ENCODE measurements around the gene PDE4C. TPM values are rescaled to one million over a fixed set of nuclear protein-coding genes. Genes with fewer than 3 reads are reported as not detected.

PDE4C gene
- total RNA-seq, 1 experiment from 2014 or later = 0.36 TPM

DNA sequence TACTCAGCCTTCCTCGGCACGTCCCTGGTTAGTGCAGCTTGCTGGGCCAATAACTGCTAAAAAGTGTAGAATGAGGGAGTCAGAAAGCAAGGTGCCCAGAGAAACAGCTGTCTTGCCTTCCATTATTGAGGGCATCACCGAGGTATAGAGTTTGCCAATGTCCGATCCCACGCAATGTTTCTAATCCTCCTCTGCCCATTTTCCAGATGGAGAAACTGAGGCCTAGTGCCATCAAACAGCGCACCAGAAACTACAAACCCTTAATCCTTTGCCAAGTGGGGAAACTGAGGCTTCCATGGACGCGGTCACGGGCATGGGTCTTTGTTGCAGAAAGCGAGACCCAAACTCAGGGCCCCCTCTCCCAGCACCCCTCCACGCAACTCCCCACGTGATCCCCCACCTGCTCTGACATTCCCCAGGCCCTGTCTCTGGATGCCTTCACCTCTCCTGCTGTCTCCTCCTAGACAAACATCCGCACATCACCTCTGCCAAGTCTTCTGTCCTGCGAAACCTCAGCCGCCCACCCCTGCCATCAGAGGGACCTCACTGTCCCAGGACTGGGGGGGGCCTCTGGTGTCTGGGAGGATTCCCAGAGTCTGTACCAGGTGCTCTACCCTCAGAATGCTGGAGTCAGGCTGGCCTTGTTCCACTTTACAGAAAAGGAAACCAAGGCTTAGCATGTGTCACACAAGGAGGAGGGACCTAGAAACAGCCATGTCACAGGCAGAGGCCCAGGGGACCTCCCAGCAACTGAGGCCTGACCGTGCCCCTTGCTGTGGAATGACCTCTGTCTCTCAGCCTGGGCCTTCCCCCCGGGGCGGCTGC, 930 bp upstream of the PDE4C start:
- Histone ChIP-seq H3K9me3 (no peaks in the 10 kb centered on the region), H3K4me3 (ENCODE audit: low read depth, low read length) (no peak overlapping the region), H3K36me3 (ENCODE audit: control insufficient read depth, insufficient read depth, low read length) (no peaks in the 10 kb centered on the region), H3K4me1 (0 out of 2 replicates have a peak, but pooled peaks cover 5% of the 10 kb centered on the region), H3K27me3 (replicated peaks; ENCODE audit: control insufficient read depth, insufficient read depth, low read length) (no peaks in the 10 kb centered on the region)
- H3K4me1 Mint-ChIP-seq (ENCODE audit: low read depth, unreplicated experiment) = peaks cover 6% of the 10 kb centered on the region
- intact Hi-C loops (cut with micrococcal nuclease; ENCODE audit: unreplicated experiment) = no loop called here
- no TSS peak for BruUV-seq (replicated peaks)
- TF ChIP-seq, protein P1, sequence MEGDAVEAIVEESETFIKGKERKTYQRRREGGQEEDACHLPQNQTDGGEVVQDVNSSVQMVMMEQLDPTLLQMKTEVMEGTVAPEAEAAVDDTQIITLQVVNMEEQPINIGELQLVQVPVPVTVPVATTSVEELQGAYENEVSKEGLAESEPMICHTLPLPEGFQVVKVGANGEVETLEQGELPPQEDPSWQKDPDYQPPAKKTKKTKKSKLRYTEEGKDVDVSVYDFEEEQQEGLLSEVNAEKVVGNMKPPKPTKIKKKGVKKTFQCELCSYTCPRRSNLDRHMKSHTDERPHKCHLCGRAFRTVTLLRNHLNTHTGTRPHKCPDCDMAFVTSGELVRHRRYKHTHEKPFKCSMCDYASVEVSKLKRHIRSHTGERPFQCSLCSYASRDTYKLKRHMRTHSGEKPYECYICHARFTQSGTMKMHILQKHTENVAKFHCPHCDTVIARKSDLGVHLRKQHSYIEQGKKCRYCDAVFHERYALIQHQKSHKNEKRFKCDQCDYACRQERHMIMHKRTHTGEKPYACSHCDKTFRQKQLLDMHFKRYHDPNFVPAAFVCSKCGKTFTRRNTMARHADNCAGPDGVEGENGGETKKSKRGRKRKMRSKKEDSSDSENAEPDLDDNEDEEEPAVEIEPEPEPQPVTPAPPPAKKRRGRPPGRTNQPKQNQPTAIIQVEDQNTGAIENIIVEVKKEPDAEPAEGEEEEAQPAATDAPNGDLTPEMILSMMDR (IDR thresholded peaks at IDR 0.05; ENCODE audit: insufficient read depth in 1 of 2, low read depth in 1 of 2, low read length in 1 of 2, severe bottlenecking in 1 of 2, unreplicated experiment in 1 of 2) = no peak
- no peaks in the 10 kb centered on the region for H3K27me3 Mint-ChIP-seq (ENCODE audit: insufficient read depth, unreplicated experiment)
- H3K4me3 Mint-ChIP-seq (ENCODE audit: unreplicated experiment) = no peak overlapping the region
- no peaks in the 10 kb centered on the region for H3K9me3 Mint-ChIP-seq (ENCODE audit: unreplicated experiment)
- peaks cover 16% of the 10 kb centered on the region for H3K36me3 Mint-ChIP-seq (ENCODE audit: insufficient read depth, unreplicated experiment)
- no peak overlapping the region for H3K27ac Mint-ChIP-seq (ENCODE audit: unreplicated experiment)
- POLR2A ChIA-PET = no interaction called here
- CTCF ChIA-PET = no interaction called here
- no peak for DNase-seq

DNA sequence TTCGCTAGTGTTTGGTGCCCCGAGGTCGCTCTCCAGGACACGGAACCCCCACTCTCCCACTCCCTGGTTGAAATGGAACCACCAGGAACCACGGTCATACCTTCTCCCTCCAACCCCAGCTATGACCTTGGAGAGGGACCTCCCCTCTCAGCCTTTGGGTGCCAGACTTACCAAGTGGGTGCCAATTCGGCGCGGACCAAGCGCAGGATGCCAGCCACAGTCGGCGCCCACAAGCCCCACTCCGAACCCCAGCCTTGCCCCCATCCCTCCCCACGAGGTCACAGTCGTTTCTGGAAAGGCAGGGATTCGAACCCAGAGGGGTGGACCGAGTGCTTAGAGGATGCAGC, 910 bp downstream of the PDE4C start:
- no peaks in the 10 kb centered on the region for H3K27me3 ChIP-seq (replicated peaks; ENCODE audit: control insufficient read depth, insufficient read depth, low read length)
- no peak for DNase-seq
- no peaks in the 10 kb centered on the region for H3K9me3 Mint-ChIP-seq (ENCODE audit: unreplicated experiment)
- intact Hi-C loops (cut with micrococcal nuclease; ENCODE audit: unreplicated experiment) = loop anchor here (2.0 kb wide), 1 partner anchor 21 kb away; the partner anchor contains the start of gene RAB3A
- H3K27me3 Mint-ChIP-seq (ENCODE audit: insufficient read depth, unreplicated experiment) = no peaks in the 10 kb centered on the region
- POLR2A ChIA-PET = no interaction called here
- CTCF ChIA-PET = interaction anchor here (2.3 kb wide), 1 partner anchor 17 kb away, joined by 18 read pairs; no protein-coding TSS in a partner anchor
- H3K27ac Mint-ChIP-seq (ENCODE audit: unreplicated experiment) = no peak overlapping the region
- peaks cover 10% of the 10 kb centered on the region for H3K4me1 Mint-ChIP-seq (ENCODE audit: low read depth, unreplicated experiment)
- H3K4me3 ChIP-seq (ENCODE audit: low read depth, low read length) = peak overlapping the region; percentile 43
- 0 out of 2 replicates have a peak, but pooled peaks cover 5% of the 10 kb centered on the region for H3K4me1 ChIP-seq
- peaks cover 20% of the 10 kb centered on the region for H3K36me3 Mint-ChIP-seq (ENCODE audit: insufficient read depth, unreplicated experiment)
- H3K36me3 ChIP-seq (ENCODE audit: control insufficient read depth, insufficient read depth, low read length) = no peaks in the 10 kb centered on the region
- H3K9me3 ChIP-seq = no peaks in the 10 kb centered on the region
- TF ChIP-seq, protein P1 (IDR thresholded peaks at IDR 0.05; ENCODE audit: insufficient read depth in 1 of 2, low read depth in 1 of 2, low read length in 1 of 2, severe bottlenecking in 1 of 2, unreplicated experiment in 1 of 2) = no peak
- no TSS peak for BruUV-seq (replicated peaks)
- H3K4me3 Mint-ChIP-seq (ENCODE audit: unreplicated experiment) = peak overlapping the region; percentile 95

DNA sequence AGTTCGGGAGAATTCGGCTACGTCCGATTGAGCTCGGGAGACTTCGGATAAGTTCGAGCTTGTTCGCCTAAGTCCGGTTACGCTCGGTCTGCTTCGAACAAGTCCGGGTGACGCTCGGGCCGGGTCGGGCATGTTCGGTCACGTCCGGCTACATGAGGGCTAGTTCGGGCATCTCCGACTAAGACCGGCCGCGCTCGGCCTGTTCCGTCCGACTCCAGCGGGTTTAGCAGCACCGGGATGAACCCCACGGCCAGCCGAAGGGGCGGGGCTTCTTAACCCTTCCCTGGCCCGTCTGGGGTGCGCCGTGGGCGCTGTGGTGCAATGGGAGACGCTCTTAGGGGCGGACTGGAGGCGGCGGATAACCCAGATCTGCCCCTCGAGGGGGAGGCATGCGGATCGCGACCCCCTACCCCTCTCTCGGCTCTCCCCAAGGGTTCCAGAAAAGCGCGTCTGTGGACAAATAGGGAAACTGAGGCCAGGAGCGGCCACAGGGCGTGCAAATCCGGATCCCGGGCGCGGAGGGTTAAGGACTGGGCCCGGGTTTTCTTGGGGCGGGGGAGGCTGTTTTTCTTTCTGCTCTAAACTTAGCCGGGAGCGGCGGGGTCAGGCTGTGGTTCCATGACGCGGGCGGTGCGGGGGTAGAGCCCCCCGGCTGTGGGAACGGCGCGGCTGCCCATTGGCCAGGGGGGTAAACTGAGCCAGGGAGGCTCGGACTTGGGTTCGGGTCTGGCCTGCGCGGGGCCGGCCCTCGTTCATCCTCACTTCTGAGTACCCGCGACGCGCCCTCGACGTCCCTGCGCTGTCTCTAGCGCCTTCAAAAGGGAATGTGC, 1.5 kb downstream of the PDE4C start:
- DNase-seq = peak; percentile 97 to 98
- intact Hi-C loops (cut with micrococcal nuclease; ENCODE audit: unreplicated experiment) = loop anchor here (1.0 to 2.0 kb wide), 2 partner anchors 20 to 31 kb away; partner anchors contain the start of genes MPV17L2 and RAB3A
- Mint-ChIP-seq H3K4me3 (ENCODE audit: unreplicated experiment) (peak overlapping the region; percentile 95), H3K9me3 (ENCODE audit: unreplicated experiment) (no peaks in the 10 kb centered on the region), H3K27ac (ENCODE audit: unreplicated experiment) (peak overlapping the region; percentile 81), H3K27me3 (ENCODE audit: insufficient read depth, unreplicated experiment) (no peaks in the 10 kb centered on the region), H3K36me3 (ENCODE audit: insufficient read depth, unreplicated experiment) (peaks cover 26% of the 10 kb centered on the region), H3K4me1 (ENCODE audit: low read depth, unreplicated experiment) (peaks cover 10% of the 10 kb centered on the region)
- BruUV-seq (replicated peaks) = TSS peak; percentile 47
- Histone ChIP-seq H3K4me1 (0 out of 2 replicates have a peak, but pooled peaks cover 5% of the 10 kb centered on the region), H3K36me3 (ENCODE audit: control insufficient read depth, insufficient read depth, low read length) (no peaks in the 10 kb centered on the region), H3K9me3 (no peaks in the 10 kb centered on the region), H3K4me3 (ENCODE audit: low read depth, low read length) (peak overlapping the region; percentile 79), H3K27me3 (replicated peaks; ENCODE audit: control insufficient read depth, insufficient read depth, low read length) (no peaks in the 10 kb centered on the region)
- ChIA-PET POLR2A (interaction anchor here (0.5 to 1.8 kb wide), 16 partner anchors 9 to 916 kb away, joined by 3 to 27 read pairs (median 4); partner anchors contain the start of genes DDA1, JUND, LSM4 and MPV17L2), CTCF (interaction anchor here (0.6 to 2.3 kb wide), 17 partner anchors 9 to 282 kb away, joined by 3 to 18 read pairs (median 5); partner anchors contain the start of genes GDF15, MPV17L2, PIK3R2 and RAB3A)
- TF ChIP-seq, protein P1 (IDR thresholded peaks at IDR 0.05; ENCODE audit: insufficient read depth in 1 of 2, low read depth in 1 of 2, low read length in 1 of 2, severe bottlenecking in 1 of 2, unreplicated experiment in 1 of 2) = no peak
